GM12878 (cell line): ENCODE data around the gene ZFAND2B. TPM values are rescaled to one million over a fixed set of nuclear protein-coding genes. Genes with fewer than 3 reads are reported as not detected.

Experiments used
- ATAC-seq: fragments of 200-7000 bp; cut with Tn5 transposase; 3 replicates; pipeline ENCODE4 v1.9.1; 2020; ENCODE audit warnings: mild to moderate bottlenecking, moderate library complexity
- BruUV-seq: library from RNA; stranded (reverse); fragments of 400-500 nt; replicated peaks from 2 replicates; lab custom pipeline; 2021; lab: Mats Ljungman, UMichigan
- CTCF ChIA-PET: fragments of 300-600 bp; sonication (Branson Sonifier 250); formaldehyde crosslinking; extraction: SDS; loops from one replicate; lab custom pipeline; 2021; ENCODE audit warnings: inconsistent platforms; lab: Yijun Ruan, JAX
- POLR2A ChIA-PET: fragments of 350-600 bp; formaldehyde crosslinking; extraction: SDS; loops from one replicate; lab custom pipeline; 2021; ENCODE audit warnings: inconsistent platforms; lab: Charles Lee
- RAD21 ChIA-PET: fragments of 300-600 bp; sonication (Branson Sonifier 250); formaldehyde crosslinking; loops from one replicate; lab custom pipeline; 2023; ENCODE audit warnings: antibody characterized with exemption; ENCODE audit not compliant: unreplicated experiment; lab: Charles Lee
- SMC1A ChIA-PET: fragments of 300-600 bp; sonication (Branson Sonifier 250); formaldehyde crosslinking; loops from one replicate; lab custom pipeline; 2023; ENCODE audit not compliant: unreplicated experiment, uncharacterized antibody; lab: Charles Lee
- DNase-seq: peaks from one replicate; pipeline ENCODE4 v3.0.0-alpha.2; 2011; ENCODE audit warnings: low read depth, low spot score
- FAIRE-seq: peaks from 3 replicates; lab custom pipeline; 2011; peaks lifted over from hg19 to GRCh38; lab: Jason Lieb, UNC
- H2AFZ ChIP-seq: 2 replicates; pipeline ENCODE4 v1.6.0; 2011; ENCODE audit warnings: low read depth, low read length, control low read depth; ENCODE audit not compliant: control insufficient read depth
- H3K27ac ChIP-seq: 2 replicates; pipeline ENCODE4 v1.5.1; 2011; ENCODE audit warnings: control low read depth; ENCODE audit not compliant: control insufficient read depth, insufficient read depth
- H3K27me3 ChIP-seq, 2 experiments: replicated peaks in 1 of 2; 2 replicates each; pipeline versions ENCODE4 v1.6.0 to v1.6.1; 2011; ENCODE audit warnings: low read length in 1 of 2; ENCODE audit not compliant: control insufficient read depth in 2 of 2, insufficient read depth in 2 of 2
- H3K36me3 ChIP-seq, 2 experiments: 2 replicates each; pipeline ENCODE4 v1.5.1; 2011; ENCODE audit warnings: low read length in 1 of 2; ENCODE audit not compliant: control insufficient read depth in 2 of 2, insufficient read depth in 2 of 2
- H3K4me1 ChIP-seq: 2 replicates; pipeline ENCODE4 v1.6.1; 2011; ENCODE audit warnings: mild to moderate bottlenecking, low read length, moderate library complexity, mixed read lengths; ENCODE audit not compliant: control insufficient read depth, insufficient read depth
- H3K4me2 ChIP-seq: 2 replicates; pipeline ENCODE4 v1.6.0; 2011; ENCODE audit warnings: control low read depth; ENCODE audit not compliant: control insufficient read depth, insufficient read depth
- H3K4me3 ChIP-seq: fragments of 200-600 bp; sonication (generic); 2 replicates; pipeline ENCODE4 v1.5.1; 2016
- H3K79me2 ChIP-seq: 2 replicates; pipeline ENCODE4 v1.6.0; 2011; ENCODE audit warnings: low read length; ENCODE audit not compliant: control insufficient read depth, insufficient read depth
- H3K9ac ChIP-seq: 2 replicates; pipeline ENCODE4 v1.8.0; 2011; ENCODE audit warnings: low read length, control low read depth, mixed read lengths; ENCODE audit not compliant: control insufficient read depth, insufficient read depth
- H3K9me3 ChIP-seq: replicated peaks from 3 replicates; pipeline ENCODE4 v1.5.1; 2011; ENCODE audit warnings: mild to moderate bottlenecking, low read length; ENCODE audit not compliant: control insufficient read depth, insufficient read depth
- H4K20me1 ChIP-seq: 2 replicates; pipeline ENCODE4 v1.6.0; 2011; ENCODE audit not compliant: control insufficient read depth, insufficient read depth
- CBFB ChIP-seq: IDR thresholded peaks from 2 replicates; pipeline ENCODE4 v1.6.1; 2016; ENCODE audit warnings: antibody characterized with exemption, low read depth
- CEBPB ChIP-seq, 2 experiments: fragments of 150-350 bp in 1 of 2; IDR thresholded peaks; 2 replicates each; pipeline ENCODE4 v1.6.1; 2012 to 2014; ENCODE audit warnings: low read depth in 2 of 2, low read length in 2 of 2, borderline replicate concordance in 1 of 2, inconsistent platforms in 1 of 2
- FOS ChIP-seq: IDR thresholded peaks from 3 replicates; pipeline ENCODE4 v1.6.1; 2011; ENCODE audit warnings: borderline replicate concordance; ENCODE audit not compliant: insufficient read length; ENCODE audit errors: extremely low read depth
- FOXK2 ChIP-seq: fragments of 450-650 bp; IDR thresholded peaks from 2 replicates; pipeline ENCODE4 v1.6.1; 2017; ENCODE audit warnings: mild to moderate bottlenecking, moderate library complexity
- IKZF2 ChIP-seq, 2 experiments: fragments of 450-650 bp; IDR thresholded peaks; 2 replicates each; pipeline ENCODE4 v1.6.1; 2017; ENCODE audit warnings: mild to moderate bottlenecking in 2 of 2, moderate library complexity in 2 of 2
- MXI1 ChIP-seq: fragments of 150-350 bp; IDR thresholded peaks from 2 replicates; pipeline ENCODE4 v1.6.1; 2011; ENCODE audit warnings: low read depth, mild to moderate bottlenecking, inconsistent platforms, low read length, improper control_type of control experiment
- NR2F1 ChIP-seq: fragments of 450-650 bp; conservative IDR thresholded peaks from 2 replicates; pipeline ENCODE4 v1.6.1; 2017; ENCODE audit warnings: mild to moderate bottlenecking
- POLR2AphosphoS5 ChIP-seq: IDR thresholded peaks from 2 replicates; pipeline ENCODE4 v1.6.1; 2011; ENCODE audit warnings: mild to moderate bottlenecking, low read length, inconsistent platforms
- SP1 ChIP-seq: IDR thresholded peaks from one replicate; pipeline ENCODE4 v1.6.1; 2011; ENCODE audit warnings: low read depth, low read length
- SREBF2 ChIP-seq: IDR thresholded peaks from 2 replicates; pipeline ENCODE4 v1.6.1; 2012; ENCODE audit warnings: mild to moderate bottlenecking, low read length
- ZNF384 ChIP-seq: IDR thresholded peaks from 2 replicates; pipeline ENCODE4 v1.6.1; 2012; ENCODE audit warnings: low read depth, mild to moderate bottlenecking, low read length, improper control_type of control experiment, borderline replicate concordance
- WGBS: methylation state at CpG from one replicate; pipeline ENCODE4 v1.1.6; 2016; ENCODE audit warnings: low lambda C conversion rate; ENCODE audit not compliant: insufficient replicate concordance, insufficient coverage; ENCODE audit errors: missing lambda C conversion rate; 5-methylcytosine and 5-hydroxymethylcytosine counted together
- in situ Hi-C: fragments of 300-500 bp; cut with MboI; formaldehyde crosslinking; loops from 9 replicates; pipeline ENCODE4 v1.14.3; 2018; ENCODE audit warnings: mixed read lengths
- intact Hi-C: fragments of 100-400 bp; cut with micrococcal nuclease; formaldehyde crosslinking; loops from one replicate; pipeline ENCODE4 v1.14.2; 2022; ENCODE audit not compliant: unreplicated experiment
- polyA plus RNA-seq, 11 experiments: library from polyadenylated mRNA; depleted of rRNA in 4 of 11; unstranded in 6 of 11; stranded (reverse) in 5 of 11; fragments of >200 nt; fragmentation: Nextera tagmentation in 4 of 11; fragmentation: Illumina TruSeq in 1 of 11; extraction: Ambion mirVana in 4 of 11; extraction: Trizol in 1 of 11; gene quantifications; 1 replicate in 1 of 11; 2 replicates in 10 of 11; pipeline versions ENCODE4 v1.2.1 to v1.2.3, GENCODE V29; 2011 to 2016; ENCODE audit warnings: inconsistent platforms in 2 of 11, missing spikeins in 2 of 11, low read depth in 1 of 11
- total RNA-seq, 4 experiments: library from RNA; depleted of rRNA in 3 of 4; stranded (reverse); fragments of >200 nt in 3 of 4; fragmentation: Illumina TruSeq in 1 of 4; extraction: Trizol in 1 of 4; gene quantifications; 2 replicates each; pipeline versions ENCODE4 v1.2.1 to v1.2.3, GENCODE V29; 2013 to 2021
- TF ChIP-seq, protein P1 (sequence below): fragments of 450-650 bp; IDR thresholded peaks from 2 replicates; pipeline ENCODE4 v1.6.1; 2017; ENCODE audit warnings: mild to moderate bottlenecking, moderate library complexity
- TF ChIP-seq, protein P2 (sequence below): fragments of 450-650 bp; IDR thresholded peaks from 2 replicates; pipeline ENCODE4 v1.6.1; 2018; ENCODE audit warnings: borderline replicate concordance, mild to moderate bottlenecking; ENCODE audit not compliant: partially characterized antibody

ZFAND2B gene
- total and polyA plus RNA-seq, 10 of the 15 experiments (the other 5 are each of a cell fraction or from before 2014, with no cell fraction given) = 5.4 to 28.1 (median 22.4) TPM

GRCh38 chr2:219206328-219207133 lies at the start of gene ZFAND2B (continued):
- no peak for TF ChIP-seq ZNF384
- TF ChIP-seq SP1 = no peak
- TF ChIP-seq, protein P1, sequence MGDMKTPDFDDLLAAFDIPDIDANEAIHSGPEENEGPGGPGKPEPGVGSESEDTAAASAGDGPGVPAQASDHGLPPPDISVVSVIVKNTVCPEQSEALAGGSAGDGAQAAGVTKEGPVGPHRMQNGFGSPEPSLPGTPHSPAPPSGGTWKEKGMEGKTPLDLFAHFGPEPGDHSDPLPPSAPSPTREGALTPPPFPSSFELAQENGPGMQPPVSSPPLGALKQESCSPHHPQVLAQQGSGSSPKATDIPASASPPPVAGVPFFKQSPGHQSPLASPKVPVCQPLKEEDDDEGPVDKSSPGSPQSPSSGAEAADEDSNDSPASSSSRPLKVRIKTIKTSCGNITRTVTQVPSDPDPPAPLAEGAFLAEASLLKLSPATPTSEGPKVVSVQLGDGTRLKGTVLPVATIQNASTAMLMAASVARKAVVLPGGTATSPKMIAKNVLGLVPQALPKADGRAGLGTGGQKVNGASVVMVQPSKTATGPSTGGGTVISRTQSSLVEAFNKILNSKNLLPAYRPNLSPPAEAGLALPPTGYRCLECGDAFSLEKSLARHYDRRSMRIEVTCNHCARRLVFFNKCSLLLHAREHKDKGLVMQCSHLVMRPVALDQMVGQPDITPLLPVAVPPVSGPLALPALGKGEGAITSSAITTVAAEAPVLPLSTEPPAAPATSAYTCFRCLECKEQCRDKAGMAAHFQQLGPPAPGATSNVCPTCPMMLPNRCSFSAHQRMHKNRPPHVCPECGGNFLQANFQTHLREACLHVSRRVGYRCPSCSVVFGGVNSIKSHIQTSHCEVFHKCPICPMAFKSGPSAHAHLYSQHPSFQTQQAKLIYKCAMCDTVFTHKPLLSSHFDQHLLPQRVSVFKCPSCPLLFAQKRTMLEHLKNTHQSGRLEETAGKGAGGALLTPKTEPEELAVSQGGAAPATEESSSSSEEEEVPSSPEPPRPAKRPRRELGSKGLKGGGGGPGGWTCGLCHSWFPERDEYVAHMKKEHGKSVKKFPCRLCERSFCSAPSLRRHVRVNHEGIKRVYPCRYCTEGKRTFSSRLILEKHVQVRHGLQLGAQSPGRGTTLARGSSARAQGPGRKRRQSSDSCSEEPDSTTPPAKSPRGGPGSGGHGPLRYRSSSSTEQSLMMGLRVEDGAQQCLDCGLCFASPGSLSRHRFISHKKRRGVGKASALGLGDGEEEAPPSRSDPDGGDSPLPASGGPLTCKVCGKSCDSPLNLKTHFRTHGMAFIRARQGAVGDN = no peak; the same call in none of the 2 replicates
- peak; percentile 64 for TF ChIP-seq CBFB

DNA sequence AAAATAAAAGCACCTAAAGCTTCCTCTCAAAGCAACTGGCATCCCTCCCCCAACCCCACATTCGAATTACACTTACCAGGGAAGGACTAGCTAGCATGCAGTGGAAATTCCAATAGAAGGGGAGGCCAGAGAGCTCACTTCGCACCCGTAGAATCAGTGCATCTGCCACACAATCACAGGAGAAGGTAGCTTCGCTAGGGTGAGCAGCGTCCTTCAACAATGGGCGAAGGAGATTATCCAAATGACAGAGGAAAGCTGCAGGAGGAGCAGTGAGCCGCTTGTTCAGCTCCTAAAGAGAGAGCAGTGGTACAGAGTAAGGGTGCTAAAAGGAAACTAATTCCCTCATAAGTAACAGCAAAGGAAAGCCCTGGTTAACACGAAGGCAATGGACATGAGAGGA lies 49.2 kb upstream of the ZFAND2B start:
- ChIA-PET POLR2A (interaction anchor here (0.6 to 1.7 kb wide), 2 partner anchors 49 to 220 kb away, joined by 3 to 5 read pairs; partner anchors contain the start of gene ZFAND2B), CTCF (interaction anchor here (0.6 to 10.0 kb wide), 18 partner anchors 13 to 196 kb away, joined by 3 to 208 read pairs (median 5); partner anchors contain the start of genes GLB1L and STK16)
- no peak for TF ChIP-seq SREBF2
- TF ChIP-seq, protein P2, sequence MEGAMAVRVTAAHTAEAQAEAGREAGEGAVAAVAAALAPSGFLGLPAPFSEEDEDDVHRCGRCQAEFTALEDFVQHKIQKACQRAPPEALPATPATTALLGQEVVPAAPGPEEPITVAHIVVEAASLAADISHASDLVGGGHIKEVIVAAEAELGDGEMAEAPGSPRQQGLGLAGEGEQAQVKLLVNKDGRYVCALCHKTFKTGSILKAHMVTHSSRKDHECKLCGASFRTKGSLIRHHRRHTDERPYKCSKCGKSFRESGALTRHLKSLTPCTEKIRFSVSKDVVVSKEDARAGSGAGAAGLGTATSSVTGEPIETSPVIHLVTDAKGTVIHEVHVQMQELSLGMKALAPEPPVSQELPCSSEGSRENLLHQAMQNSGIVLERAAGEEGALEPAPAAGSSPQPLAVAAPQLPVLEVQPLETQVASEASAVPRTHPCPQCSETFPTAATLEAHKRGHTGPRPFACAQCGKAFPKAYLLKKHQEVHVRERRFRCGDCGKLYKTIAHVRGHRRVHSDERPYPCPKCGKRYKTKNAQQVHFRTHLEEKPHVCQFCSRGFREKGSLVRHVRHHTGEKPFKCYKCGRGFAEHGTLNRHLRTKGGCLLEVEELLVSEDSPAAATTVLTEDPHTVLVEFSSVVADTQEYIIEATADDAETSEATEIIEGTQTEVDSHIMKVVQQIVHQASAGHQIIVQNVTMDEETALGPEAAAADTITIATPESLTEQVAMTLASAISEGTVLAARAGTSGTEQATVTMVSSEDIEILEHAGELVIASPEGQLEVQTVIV = no peak
- TF ChIP-seq FOXK2 = no peak
- no peak for TF ChIP-seq IKZF2 (IDR thresholded peaks at IDR 0.05)
- no peak for TF ChIP-seq MXI1
- TF ChIP-seq FOS = no peak
- TF ChIP-seq CEBPB (IDR thresholded peaks at IDR 0.05; ENCODE audit: borderline replicate concordance in 1 of 2, low read depth in 2 of 2, low read length in 2 of 2) = no peak
- no peak for TF ChIP-seq NR2F1
- TF ChIP-seq POLR2AphosphoS5 = no peak

More for the DNA sequence above, 49.2 kb upstream of the ZFAND2B start:
- WGBS = 77% methylated on average over 8 of the region's 8 CpGs
- Histone ChIP-seq H3K9me3 (no peaks in the 10 kb centered on the region), H3K9ac (no peak overlapping the region), H3K36me3 (peaks cover 0 to 3% of the 10 kb centered on the region in 2 experiments; a peak in 1 of 4 replicates), H3K4me1 (peaks cover 4% of the 10 kb centered on the region; the same call in 1 of the 2 replicates), H3K4me2 (no peak overlapping the region), H2AFZ (no peak overlapping the region), H3K27ac (no peak overlapping the region), H3K27me3 (no peaks in the 10 kb centered on the region), H3K79me2 (peaks cover 2% of the 10 kb centered on the region), H4K20me1 (no peaks in the 10 kb centered on the region), H3K4me3 (no peak overlapping the region)
- ChIA-PET RAD21 (interaction anchor here (0.7 to 1.8 kb wide), 5 partner anchors 53 to 144 kb away, joined by 3 to 6 read pairs (median 4); no protein-coding TSS in a partner anchor), SMC1A (interaction anchor here (0.6 to 7.2 kb wide), 12 partner anchors 13 to 270 kb away, joined by 3 to 49 read pairs (median 4); no protein-coding TSS in a partner anchor)
- no TSS peak for BruUV-seq
- in situ Hi-C loops = loop anchor here (5.0 kb wide), 1 partner anchor 140 kb away; no protein-coding TSS in a partner anchor
- ATAC-seq (no peak), FAIRE-seq (no peak), DNase-seq (no peak)
- intact Hi-C loops = no loop called here
